Prostate gland (tissue), 2 donors: ENCODE results near the gene TXNRD2. TPM values are rescaled to one million over a fixed set of nuclear protein-coding genes. Genes with fewer than 3 reads are reported as not detected.

Source experiments
- DNase-seq: peaks from one replicate; pipeline ENCODE4 v3.0.0-alpha.2; 2019; ENCODE audit warnings: low spot score
- H3K27ac ChIP-seq, 2 donors: fragments of 200-600 bp; sonication (generic); 2 replicates each; pipeline ENCODE4 v1.5.1; 2017 to 2019
- H3K27me3 ChIP-seq: fragments of 200-600 bp; sonication (generic); replicated peaks from 2 replicates; pipeline ENCODE4 v1.5.1; 2019; ENCODE audit not compliant: insufficient read depth
- H3K36me3 ChIP-seq, 2 donors: fragments of 200-600 bp; sonication (generic); 1 replicate in 1 of 2; 2 replicates in 1 of 2; pipeline versions ENCODE4 v1.5.1 to v1.8.1; 2017 to 2019
- H3K4me1 ChIP-seq: fragments of 200-600 bp; sonication (generic); replicated peaks from 2 replicates; pipeline ENCODE4 v1.5.1; 2019
- H3K4me3 ChIP-seq, 2 donors: fragments of 200-600 bp; sonication (generic); 2 replicates each; pipeline ENCODE4 v1.5.1; 2017 to 2019
- H3K9me3 ChIP-seq: fragments of 200-600 bp; sonication (generic); 2 replicates; pipeline ENCODE4 v1.5.1; 2017
- POLR2A ChIP-seq: fragments of 450-650 bp; IDR thresholded peaks from one replicate; pipeline ENCODE4 v1.6.1; 2016; ENCODE audit warnings: antibody characterized with exemption, mild to moderate bottlenecking
- POLR2AphosphoS5 ChIP-seq: sonication (generic); formaldehyde crosslinking; IDR thresholded peaks from one replicate; pipeline ENCODE4 v1.6.1; 2017; ENCODE audit warnings: antibody characterized with exemption
- WGBS: methylation state at CpG from one replicate; pipeline ENCODE4 v1.1.5; 2018; 5-methylcytosine and 5-hydroxymethylcytosine counted together
- intact Hi-C: fragments of 100-400 bp; cut with DNase I; formaldehyde crosslinking; loops from one replicate; pipeline ENCODE4 v1.14.2; 2022
- total RNA-seq, 2 donors: library from RNA; depleted of rRNA; stranded (reverse); fragments of >200 nt; gene quantifications; one replicate each; pipeline ENCODE4 v1.1.0, GENCODE V29; 2016
- TF ChIP-seq, protein P1 (sequence below), 4 experiments: fragments of 200-600 bp in 2 of 4; fragments of 450-650 bp in 2 of 4; sonication (generic) in 2 of 4; IDR thresholded peaks; 1 replicate in 3 of 4; 2 replicates in 1 of 4; pipeline ENCODE4 v1.5.1; 2016 to 2019; ENCODE audit warnings: antibody characterized with exemption in 4 of 4, mild to moderate bottlenecking in 2 of 4, moderate library complexity in 2 of 4

Gene TXNRD2
- total RNA-seq, 2 donors from 2014 or later: 62.1 to 84.5 TPM

GRCh38 chr22:19965771-19966709 lies 24.4 kb upstream of the TXNRD2 start:
- Histone ChIP-seq H3K36me3 (peaks cover 3 to 11% of the 10 kb centered on the region in 2 donors), H3K27ac (no peak overlapping the region), H3K4me3 (no peak overlapping the region), H3K4me1 (peaks cover 12% of the 10 kb centered on the region), H3K9me3 (no peaks in the 10 kb centered on the region), H3K27me3 (no peaks in the 10 kb centered on the region)
- 77% methylated on average over 10 of the region's 10 CpGs for WGBS
- intact Hi-C loops: no loop called here
- TF ChIP-seq, protein P1, sequence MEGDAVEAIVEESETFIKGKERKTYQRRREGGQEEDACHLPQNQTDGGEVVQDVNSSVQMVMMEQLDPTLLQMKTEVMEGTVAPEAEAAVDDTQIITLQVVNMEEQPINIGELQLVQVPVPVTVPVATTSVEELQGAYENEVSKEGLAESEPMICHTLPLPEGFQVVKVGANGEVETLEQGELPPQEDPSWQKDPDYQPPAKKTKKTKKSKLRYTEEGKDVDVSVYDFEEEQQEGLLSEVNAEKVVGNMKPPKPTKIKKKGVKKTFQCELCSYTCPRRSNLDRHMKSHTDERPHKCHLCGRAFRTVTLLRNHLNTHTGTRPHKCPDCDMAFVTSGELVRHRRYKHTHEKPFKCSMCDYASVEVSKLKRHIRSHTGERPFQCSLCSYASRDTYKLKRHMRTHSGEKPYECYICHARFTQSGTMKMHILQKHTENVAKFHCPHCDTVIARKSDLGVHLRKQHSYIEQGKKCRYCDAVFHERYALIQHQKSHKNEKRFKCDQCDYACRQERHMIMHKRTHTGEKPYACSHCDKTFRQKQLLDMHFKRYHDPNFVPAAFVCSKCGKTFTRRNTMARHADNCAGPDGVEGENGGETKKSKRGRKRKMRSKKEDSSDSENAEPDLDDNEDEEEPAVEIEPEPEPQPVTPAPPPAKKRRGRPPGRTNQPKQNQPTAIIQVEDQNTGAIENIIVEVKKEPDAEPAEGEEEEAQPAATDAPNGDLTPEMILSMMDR (IDR thresholded peaks at IDR 0.05): peak in 1 of 4 experiments; percentile 15
- TF ChIP-seq POLR2AphosphoS5 (no peak), POLR2A (no peak)
- DNase-seq: no peak

DNA sequence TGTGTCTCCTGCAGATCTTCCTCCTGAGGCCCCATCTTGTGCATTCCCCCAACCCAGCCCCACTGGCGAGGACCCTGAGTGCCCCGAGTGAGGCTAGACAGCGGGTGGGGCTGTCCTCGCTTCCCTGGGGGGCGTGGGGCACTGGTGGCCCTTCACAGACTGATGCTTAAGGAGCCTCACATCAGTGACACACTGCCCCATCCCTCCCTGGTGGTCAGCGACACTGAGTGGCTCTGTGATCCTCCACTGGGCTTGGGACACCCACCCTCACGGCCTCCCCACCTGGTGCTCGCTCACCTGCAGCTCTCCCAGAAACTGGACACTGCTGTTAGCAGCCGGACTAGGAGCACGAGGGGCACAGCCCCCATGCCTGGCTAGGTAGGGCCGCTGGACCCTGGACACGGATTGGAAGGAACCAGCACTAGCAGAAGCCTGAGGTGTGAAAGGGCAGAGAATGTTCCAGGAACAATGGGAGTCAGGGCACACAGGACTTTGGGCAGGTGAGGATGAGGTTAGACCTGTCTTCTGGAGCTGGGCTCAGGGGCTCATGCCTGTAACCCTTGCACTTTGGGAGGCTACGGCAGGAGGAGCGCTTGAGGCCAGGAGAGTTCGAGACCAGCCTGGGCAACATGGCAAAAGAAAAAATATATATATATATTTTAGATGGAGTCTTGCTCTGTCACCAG lies 23.2 kb upstream of the TXNRD2 start:
- DNase-seq: no peak
- intact Hi-C loops: no loop called here
- TF ChIP-seq POLR2AphosphoS5 (no peak), POLR2A (no peak)
- TF ChIP-seq, protein P1 (IDR thresholded peaks at IDR 0.05): no peak
- H3K4me1 ChIP-seq: peaks cover 15% of the 10 kb centered on the region
- WGBS: 87% methylated on average over 15 of the region's 15 CpGs
- no peaks in the 10 kb centered on the region for H3K9me3 ChIP-seq
- peak overlapping the region in 1 of 2 donors; percentile 86 for H3K27ac ChIP-seq
- H3K27me3 ChIP-seq: no peaks in the 10 kb centered on the region
- peaks cover 3 to 11% of the 10 kb centered on the region in 2 donors for H3K36me3 ChIP-seq
- H3K4me3 ChIP-seq: no peak overlapping the region

- H3K9me3 ChIP-seq: no peaks in the 10 kb centered on the region
- TF ChIP-seq POLR2A (no peak), POLR2AphosphoS5 (no peak)
- TF ChIP-seq, protein P1 (IDR thresholded peaks at IDR 0.05): no peak
- intact Hi-C loops: no loop called here
- peak overlapping the region; percentile 80 to 86 for H3K27ac ChIP-seq
- no peak for DNase-seq
- peaks cover 3 to 11% of the 10 kb centered on the region in 2 donors for H3K36me3 ChIP-seq
- peaks cover 16% of the 10 kb centered on the region for H3K4me1 ChIP-seq
- 75% methylated on average over 12 of the region's 12 CpGs for WGBS
- H3K4me3 ChIP-seq: peak overlapping the region in 1 of 2 donors; percentile 32
- no peaks in the 10 kb centered on the region for H3K27me3 ChIP-seq
Measured at GRCh38 chr22:19963863-19964642, 22.4 kb upstream of the TXNRD2 start.

- WGBS: 44% methylated on average over 30 of the region's 30 CpGs
Measured at GRCh38 chr22:19962909-19963806, 21.5 kb upstream of the TXNRD2 start.

More at GRCh38 chr22:19962909-19963806, 21.5 kb upstream of the TXNRD2 start:
- TF ChIP-seq POLR2AphosphoS5: peak; percentile 91
- TF ChIP-seq, protein P1 (IDR thresholded peaks at IDR 0.05): no peak
- peak; percentile 42 for TF ChIP-seq POLR2A
- no peaks in the 10 kb centered on the region for H3K27me3 ChIP-seq
- peak overlapping the region; percentile 80 to 86 for H3K27ac ChIP-seq
- peaks cover 16% of the 10 kb centered on the region for H3K4me1 ChIP-seq
- intact Hi-C loops: no loop called here
- peak overlapping the region; percentile 16 to 32 for H3K4me3 ChIP-seq
- peaks cover 3 to 11% of the 10 kb centered on the region in 2 donors for H3K36me3 ChIP-seq
- no peaks in the 10 kb centered on the region for H3K9me3 ChIP-seq
- peak; percentile 93 for DNase-seq
